Measurements from ENCODE around the gene TTR. TPM values are rescaled to one million over a fixed set of nuclear protein-coding genes. Genes with fewer than 3 reads are reported as not detected.

The TTR gene
- not detected in 2 replicates for total RNA-seq

GRCh38 chr18:31591628-31592027 is at the start of gene TTR:
TTR (plus strand) TSS chr18:31591877; CDS start chr18:31591903, 26 bp downstream.

Other genes with a start within 250 kb of the TTR start
- gene DSG4, start 215.1 kb upstream of the TTR start, total RNA-seq = not detected in 2 replicates
- not detected in 2 replicates for gene DSG3, start 144.1 kb upstream of the TTR start, total RNA-seq
- 1.3 and 3.1 TPM in 2 replicates for gene DSG2, start 93.7 kb upstream of the TTR start, total RNA-seq
- 4.7 and 5.1 TPM in 2 replicates for gene B4GALT6, start 92.7 kb downstream of the TTR start, total RNA-seq
- gene SLC25A52, start 169.0 kb downstream of the TTR start, total RNA-seq = not detected in 2 replicates